Non-pigmented ciliary epithelial cell (primary cell): Measurements from ENCODE around the gene HSD17B12.

Experiments
- DNase-seq: peaks from one replicate; pipeline ENCODE4 v3.0.0-alpha.2; 2010; ENCODE audit warnings: low read depth

HSD17B12 gene

GRCh38 chr11:43871051-43871450 lies 190.5 kb downstream of the HSD17B12 start:
- no peak for DNase-seq

GRCh38 chr11:43872995-43873394 lies 192.5 kb downstream of the HSD17B12 start:
- no peak for DNase-seq

GRCh38 chr11:43874078-43874477 lies 193.5 kb downstream of the HSD17B12 start:
- no peak for DNase-seq

- DNase-seq = no peak
Measured at GRCh38 chr11:43874738-43875137, 194.2 kb downstream of the HSD17B12 start.

- DNase-seq = no peak
Measured at GRCh38 chr11:43879789-43880639, 199.5 kb downstream of the HSD17B12 start.

GRCh38 chr11:43880640-43881159 lies 200.2 kb downstream of the HSD17B12 start, which contains the start of gene ALKBH3:
ALKBH3 (plus strand) TSS chr11:43880831; CDS start chr11:43882653, 1,822 bp downstream.
- peak; percentile 76 for DNase-seq

- no peak for DNase-seq
Measured at GRCh38 chr11:43892851-43893250, 212.3 kb downstream of the HSD17B12 start.

- DNase-seq = no peak
Measured at GRCh38 chr11:43894546-43894945, 214.0 kb downstream of the HSD17B12 start.

GRCh38 chr11:43895601-43896000 lies 215.1 kb downstream of the HSD17B12 start:
- no peak for DNase-seq

GRCh38 chr11:43898574-43898973 lies 218.0 kb downstream of the HSD17B12 start:
- no peak for DNase-seq

GRCh38 chr11:43899094-43899493 lies 218.6 kb downstream of the HSD17B12 start:
- no peak for DNase-seq

GRCh38 chr11:43901551-43901950 lies 221.0 kb downstream of the HSD17B12 start:
- DNase-seq = no peak

- no peak for DNase-seq
Measured at GRCh38 chr11:43903078-43903477, 222.5 kb downstream of the HSD17B12 start.

- DNase-seq = no peak
Measured at GRCh38 chr11:43903969-43904368, 223.4 kb downstream of the HSD17B12 start.

- DNase-seq = no peak
Measured at GRCh38 chr11:43904742-43905535, 224.4 kb downstream of the HSD17B12 start.

- DNase-seq = no peak
Measured at GRCh38 chr11:43905813-43906241, 225.3 kb downstream of the HSD17B12 start.
